HG03097 (cell line): ENCODE data around the gene NEK11.
"Not testable (repeated sequence)": the region's sequence is repeated elsewhere in the genome, so short reads cannot be mapped to it uniquely, and the experiment has no call there.

Experiments used
- ATAC-seq: cut with Tn5 transposase; IDR thresholded peaks from one replicate; pipeline ENCODE4 v1.9.1; 2021; ENCODE audit not compliant: unreplicated experiment, low FRiP score

NEK11 gene

GRCh38 chr3:131350506-131350905, 323.8 kb downstream of the NEK11 start:
- no peak for ATAC-seq

DNA sequence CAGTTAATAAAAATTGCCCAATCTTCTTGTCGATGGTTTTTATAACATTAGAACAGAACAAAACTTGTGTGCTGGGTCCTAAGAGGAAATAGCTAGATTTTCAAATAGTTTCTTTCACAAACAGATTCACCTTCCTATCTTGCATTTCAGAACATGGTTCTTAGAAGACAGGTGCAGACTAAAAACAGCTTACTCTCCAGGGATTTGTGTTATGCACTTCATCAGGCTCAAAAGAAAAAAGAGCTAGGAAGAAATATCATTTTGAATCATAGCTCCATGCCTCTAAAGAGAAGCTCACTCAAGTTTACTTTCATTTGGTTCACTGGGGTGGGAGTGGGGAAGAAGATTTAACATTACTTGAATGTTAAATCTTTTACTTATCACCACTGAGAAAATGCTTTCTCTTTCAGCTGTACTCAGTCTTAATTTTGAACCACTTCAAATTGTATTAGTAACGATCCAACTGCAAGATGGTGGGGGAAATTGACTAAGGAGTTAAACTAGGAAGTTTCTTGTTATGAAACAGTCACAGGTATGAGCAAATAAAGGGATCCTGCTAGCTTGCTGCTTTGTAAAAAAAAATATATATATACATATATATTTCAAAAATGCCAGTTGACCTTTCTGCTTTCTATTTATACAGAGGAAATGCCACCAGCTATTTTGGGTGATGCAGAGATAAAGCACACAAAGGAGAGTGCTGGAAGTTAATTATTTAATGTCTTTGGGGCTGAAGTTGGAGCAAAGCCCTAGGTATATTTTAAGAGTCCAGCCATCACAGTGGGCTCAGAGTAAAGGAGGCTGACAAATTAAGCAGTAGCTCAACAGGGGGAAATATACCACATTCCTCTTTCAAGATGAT, 326.6 kb downstream of the NEK11 start:
- no peak for ATAC-seq

GRCh38 chr3:131353986-131354385, 327.3 kb downstream of the NEK11 start:
- no peak for ATAC-seq

GRCh38 chr3:131356006-131356595, 329.4 kb downstream of the NEK11 start:
- no peak for ATAC-seq

- no peak for ATAC-seq
Measured at GRCh38 chr3:131357275-131357674, 330.6 kb downstream of the NEK11 start.

DNA sequence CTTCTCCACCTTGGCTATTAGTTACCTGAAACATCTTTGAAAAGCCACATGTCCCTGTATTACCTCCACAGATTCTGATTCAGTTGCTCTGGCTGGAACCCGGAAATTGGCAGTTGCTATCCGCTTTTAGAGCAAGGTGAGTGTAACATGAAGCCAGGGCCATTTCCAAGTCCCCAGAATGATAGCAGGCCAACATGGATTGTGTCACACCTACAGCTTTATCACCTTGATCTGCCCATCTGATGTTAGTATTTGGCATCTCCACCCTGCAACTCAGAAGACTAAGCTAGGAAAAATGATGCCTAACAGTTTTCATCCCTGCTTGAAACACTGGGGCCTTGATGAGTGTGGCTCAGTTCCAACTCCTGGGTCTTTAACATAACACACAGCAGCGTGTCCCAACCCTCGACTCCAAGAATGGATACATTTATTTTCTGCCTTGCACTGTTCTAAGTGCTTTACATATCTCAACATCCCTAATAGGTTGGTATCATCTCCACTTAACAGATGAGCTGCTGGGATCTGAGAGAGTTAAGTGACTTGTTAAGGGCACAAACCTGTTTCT, 333.6 kb downstream of the NEK11 start:
- ATAC-seq: no peak

GRCh38 chr3:131361066-131361463, 334.4 kb downstream of the NEK11 start:
- not testable (repeated sequence) for ATAC-seq

DNA sequence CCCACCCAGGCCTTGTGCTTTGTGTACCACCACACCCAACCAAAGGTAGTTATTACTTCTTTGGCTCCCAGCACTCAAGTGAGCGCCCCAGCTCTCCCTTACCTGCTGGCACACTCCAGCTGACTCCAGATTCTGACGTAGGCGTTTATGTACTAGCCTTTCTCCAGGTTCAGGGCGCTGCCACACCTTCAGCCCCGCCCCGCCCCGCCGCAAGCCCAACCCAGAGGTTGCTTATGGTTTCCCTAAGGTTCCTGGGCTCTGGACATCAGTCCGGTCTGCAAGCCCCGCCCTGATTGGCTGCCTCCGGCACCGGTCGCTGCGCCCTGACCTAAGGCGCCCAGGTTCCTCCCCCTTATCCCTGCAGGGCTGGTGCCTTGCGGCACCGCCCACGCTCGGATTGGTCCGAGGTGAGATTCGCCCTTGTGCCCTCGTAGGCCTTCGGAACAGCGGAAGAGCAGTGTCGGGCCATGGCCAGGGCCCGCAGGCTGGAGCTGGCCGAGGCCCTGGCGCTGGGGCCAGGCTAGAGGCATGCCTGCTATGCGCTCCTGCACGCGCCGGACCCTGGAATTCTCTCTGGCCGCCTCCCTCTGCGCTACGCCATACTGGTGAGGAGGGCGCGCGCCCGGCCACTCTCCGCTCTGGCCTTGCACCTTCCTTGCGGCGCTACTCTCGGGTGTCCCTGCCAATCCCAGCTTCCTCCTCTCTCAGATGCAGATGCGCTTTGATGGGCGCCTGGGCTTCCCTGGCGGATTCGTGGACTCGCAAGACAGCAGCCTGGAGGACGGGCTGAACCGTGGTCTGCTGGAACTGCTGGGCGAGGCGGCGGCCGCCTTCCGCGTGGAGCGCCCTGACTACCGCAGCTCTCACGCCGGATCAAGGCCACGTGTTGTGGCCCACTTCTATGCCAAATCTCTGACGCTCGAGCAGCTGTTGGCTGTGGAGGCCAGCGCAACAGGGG, 335.1 kb downstream of the NEK11 start:
- ATAC-seq: peak; percentile 98

DNA sequence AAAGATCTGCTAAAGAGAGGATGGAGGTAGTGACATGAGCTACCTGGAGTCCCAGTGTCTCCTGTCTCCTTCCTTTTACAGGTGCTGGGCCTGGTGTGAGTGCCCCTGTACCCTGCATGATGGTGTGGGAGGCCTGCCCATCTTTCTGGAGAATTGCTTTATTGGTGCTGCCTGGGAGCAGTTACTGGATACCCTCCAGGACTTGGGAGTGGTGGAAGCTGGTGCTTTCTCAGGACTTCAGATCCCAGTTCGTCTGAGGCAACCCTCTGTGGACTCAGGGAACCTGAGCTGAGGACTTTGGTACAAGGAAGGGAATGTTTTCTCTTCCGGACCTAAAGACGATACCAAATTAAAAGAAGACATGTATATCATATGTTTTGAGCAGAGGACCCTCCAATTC, 336.6 kb downstream of the NEK11 start:
- no peak for ATAC-seq

DNA sequence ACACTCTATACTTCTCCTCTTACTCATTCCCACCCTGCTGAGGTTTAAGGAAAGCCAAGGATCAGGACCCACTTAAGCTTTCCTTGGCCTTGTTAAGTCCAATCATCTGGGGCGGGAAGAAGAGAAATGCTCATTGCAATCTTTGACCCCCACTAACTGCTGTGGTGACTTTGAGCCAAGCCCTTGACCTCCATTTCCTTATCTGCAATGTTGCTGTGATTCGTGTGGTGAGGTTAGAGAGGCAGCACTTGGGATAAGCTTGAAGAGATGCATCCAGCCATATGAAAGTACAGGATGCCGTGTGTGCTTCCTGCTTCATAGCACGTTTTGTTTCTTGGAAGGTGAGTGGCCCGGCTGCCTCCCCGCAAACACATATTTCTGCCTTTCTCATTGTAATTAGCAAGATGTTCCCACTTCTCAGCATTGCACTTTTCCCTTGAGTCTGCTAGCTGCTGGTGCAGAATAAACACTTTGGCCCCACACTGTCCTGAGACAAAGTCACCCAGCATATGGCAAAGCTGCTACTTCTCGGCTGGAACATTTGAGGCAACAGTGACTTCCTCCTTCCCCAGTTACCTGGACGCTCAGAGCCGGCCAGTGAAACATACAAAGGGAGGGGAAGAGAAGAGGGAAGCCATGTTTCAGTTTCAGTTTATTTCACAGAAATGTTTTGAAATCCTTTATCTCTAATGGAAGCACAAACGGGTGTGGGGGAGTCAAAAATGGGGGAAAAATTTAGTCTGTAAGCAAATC, 344.4 kb downstream of the NEK11 start:
- ATAC-seq: no peak

DNA sequence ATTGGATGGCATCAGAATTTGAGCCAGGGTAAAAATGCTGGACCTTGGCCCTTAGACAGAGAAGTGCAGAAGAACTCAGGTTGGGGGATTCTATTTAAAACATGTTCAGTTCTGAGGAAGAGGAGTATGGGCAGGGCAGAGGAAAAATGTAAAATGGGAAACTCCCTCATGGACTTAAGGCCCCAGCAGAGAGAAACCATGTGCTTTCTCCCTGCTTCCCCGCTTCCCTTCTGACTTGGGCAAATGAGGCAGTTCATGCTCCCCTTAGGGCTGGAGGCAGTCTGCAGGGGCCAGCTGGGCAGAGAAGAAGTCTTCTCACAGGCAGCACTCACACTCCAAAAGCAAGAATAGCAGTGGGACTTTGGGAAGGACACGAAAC, 345.0 kb downstream of the NEK11 start:
- ATAC-seq: no peak

DNA sequence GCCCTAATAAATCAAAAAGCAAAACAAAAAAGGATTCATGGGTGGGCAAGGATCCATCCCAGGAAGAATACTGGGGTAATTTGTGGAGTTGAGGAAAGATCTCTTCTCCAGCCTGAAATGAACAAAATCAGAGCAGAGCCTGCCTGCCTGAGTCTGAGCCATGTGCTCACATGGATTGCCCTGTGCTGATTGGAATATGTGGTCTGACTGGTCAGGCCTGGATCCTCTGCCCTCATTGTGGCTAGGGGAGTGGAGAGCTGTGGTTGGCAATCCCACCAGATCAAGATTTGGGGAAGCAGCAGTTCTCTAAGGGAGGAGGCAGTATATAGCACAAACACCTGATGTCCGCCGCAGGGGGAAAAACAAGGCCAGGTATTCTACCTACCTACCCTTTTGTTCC, 348.1 kb downstream of the NEK11 start:
- ATAC-seq: no peak

- ATAC-seq: not testable (repeated sequence)
Measured at GRCh38 chr3:131380821-131381444, 354.3 kb downstream of the NEK11 start.

GRCh38 chr3:131381445-131382291, 355.0 kb downstream of the NEK11 start, which contains the start of gene NUDT16:
Gene NUDT16, plus strand, starts transcription at chr3:131381774. Its CDS starts 31 bp downstream, at chr3:131381805.
- ATAC-seq: peak; percentile 99

GRCh38 chr3:131386429-131387165, 359.9 kb downstream of the NEK11 start:
- no peak for ATAC-seq

- ATAC-seq: no peak
Measured at GRCh38 chr3:131387796-131388489, 361.3 kb downstream of the NEK11 start.

- no peak for ATAC-seq
Measured at GRCh38 chr3:131388490-131388799, 361.8 kb downstream of the NEK11 start.
